ENCODE measurements around the gene HTD2.

GRCh38 chr3:58293516-58293915 lies 12.8 kb upstream of the HTD2 start:
- TF ChIP-seq EZH2 (IDR thresholded peaks at IDR 0.05; ENCODE audit: insufficient read depth, poor library complexity, severe bottlenecking) = no peak
- no peak for TF ChIP-seq EZH2phosphoT487 (IDR thresholded peaks at IDR 0.05; ENCODE audit: insufficient read depth, low read depth)
